H1 (cell line): ENCODE results near the gene TCFL5. TPM values are rescaled to one million over a fixed set of nuclear protein-coding genes. Genes with fewer than 3 reads are reported as not detected.

ENCODE experiments used
- CTCF ChIA-PET: fragments of 300-600 bp; sonication (Branson Sonifier 250); formaldehyde crosslinking; loops from one replicate; lab custom pipeline; 2021; ENCODE audit not compliant: partially characterized antibody; lab: Charles Lee
- POLR2A ChIA-PET: fragments of 300-600 bp; sonication (Branson Sonifier 250); formaldehyde crosslinking; loops from one replicate; lab custom pipeline; 2021; ENCODE audit warnings: inconsistent platforms; ENCODE audit not compliant: partially characterized antibody; lab: Charles Lee
- DNase-seq, 2 experiments: peaks; one replicate each; pipeline versions ENCODE4 v3.0.0 to v3.0.0-alpha.2; 2010 to 2022; ENCODE audit warnings: low spot score in 2 of 2, low read depth in 1 of 2, mixed read lengths in 1 of 2
- FAIRE-seq: peaks from 2 replicates; lab custom pipeline; 2011; peaks lifted over from hg19 to GRCh38; lab: Jason Lieb, UNC
- H2AFZ ChIP-seq: 2 replicates; pipeline ENCODE4 v1.8.1; 2012; ENCODE audit warnings: low read length, inconsistent platforms
- H2AK5ac ChIP-seq: 2 replicates; pipeline ENCODE4 v1.6.1; 2013; ENCODE audit warnings: low read depth, low read length
- H2BK120ac ChIP-seq: replicated peaks from 2 replicates; pipeline ENCODE3; 2013; ENCODE audit warnings: low read depth, low read length, inconsistent platforms
- H2BK12ac ChIP-seq: 2 replicates; pipeline ENCODE4 v1.6.1; 2013; ENCODE audit warnings: low read depth, low read length
- H2BK15ac ChIP-seq: 2 replicates; pipeline ENCODE4 v1.6.1; 2013; ENCODE audit warnings: low read length
- H2BK20ac ChIP-seq: 2 replicates; pipeline ENCODE4 v1.6.1; 2013; ENCODE audit warnings: low read length
- H2BK5ac ChIP-seq: 2 replicates; pipeline ENCODE4 v1.6.1; 2013; ENCODE audit warnings: low read depth, low read length
- H3K14ac ChIP-seq: 2 replicates; pipeline ENCODE4 v1.6.1; 2013; ENCODE audit warnings: inconsistent platforms; ENCODE audit not compliant: insufficient read length
- H3K18ac ChIP-seq: 2 replicates; pipeline ENCODE4 v1.6.1; 2013; ENCODE audit warnings: low read length; ENCODE audit errors: extremely low read depth
- H3K23ac ChIP-seq: 2 replicates; pipeline ENCODE4 v1.6.1; 2013; ENCODE audit warnings: inconsistent platforms; ENCODE audit not compliant: insufficient read length
- H3K23me2 ChIP-seq: 2 replicates; pipeline ENCODE4 v1.6.1; 2013; ENCODE audit warnings: low read depth, low read length
- H3K27ac ChIP-seq: 2 replicates; pipeline ENCODE4 v1.6.1; 2011; ENCODE audit warnings: low read depth, low read length, inconsistent platforms
- H3K27me3 ChIP-seq, 4 experiments: replicated peaks in 1 of 4; 1 replicate in 1 of 4; 2 replicates in 3 of 4; pipeline versions ENCODE4 v1.6.1 to v1.8.1; 2011 to 2013; ENCODE audit warnings: low read length in 3 of 4, mild to moderate bottlenecking in 3 of 4, inconsistent platforms in 2 of 4, mixed read lengths in 2 of 4, moderate library complexity in 1 of 4; ENCODE audit not compliant: control insufficient read depth in 3 of 4, insufficient read depth in 3 of 4; ENCODE audit errors: extremely low read depth in 1 of 4
- H3K36me3 ChIP-seq, 4 experiments: 2 replicates each; pipeline versions ENCODE4 v1.6.1 to v1.8.1; 2011 to 2013; ENCODE audit warnings: mild to moderate bottlenecking in 4 of 4, low read length in 3 of 4, moderate library complexity in 2 of 4, control low read depth in 1 of 4, inconsistent platforms in 1 of 4; ENCODE audit not compliant: insufficient read depth in 4 of 4, control insufficient read depth in 2 of 4
- H3K4ac ChIP-seq: replicated peaks from 2 replicates; pipeline ENCODE3; 2013; ENCODE audit warnings: low read length, low read depth, mixed read lengths, inconsistent platforms; ENCODE audit not compliant: insufficient read length
- H3K4me1 ChIP-seq, 4 experiments: replicated peaks in 1 of 4; 1 replicate in 1 of 4; 2 replicates in 3 of 4; pipeline versions ENCODE4 v1.6.1 to v1.8.1; 2011 to 2013; ENCODE audit warnings: low read length in 3 of 4, inconsistent platforms in 2 of 4, mixed read lengths in 1 of 4; ENCODE audit not compliant: insufficient read depth in 4 of 4, control insufficient read depth in 3 of 4
- H3K4me2 ChIP-seq, 2 experiments: 2 replicates each; pipeline versions ENCODE4 v1.6.1 to v1.8.1; 2011 to 2013; ENCODE audit warnings: low read depth in 2 of 2, low read length in 2 of 2, control low read depth in 1 of 2, inconsistent platforms in 1 of 2, mild to moderate bottlenecking in 1 of 2; ENCODE audit not compliant: insufficient read depth in 1 of 2
- H3K4me3 ChIP-seq, 4 experiments: fragments of 200-600, 300-600 bp in 1 of 4; sonication (generic), shearing (Covaris generic), sonication (Bioruptor Twin) in 1 of 4; 2 replicates each; pipeline versions ENCODE4 v1.5.1 to v1.8.1; 2011 to 2016; ENCODE audit warnings: low read length in 4 of 4, low read depth in 3 of 4, control low read depth in 2 of 4, inconsistent platforms in 2 of 4, mild to moderate bottlenecking in 2 of 4, mixed read lengths in 1 of 4, moderate library complexity in 1 of 4; ENCODE audit not compliant: insufficient read depth in 2 of 4; ENCODE audit errors: extremely low read depth in 1 of 4
- H3K56ac ChIP-seq: replicated peaks from 2 replicates; pipeline ENCODE3; 2013; ENCODE audit warnings: low read depth, mild to moderate bottlenecking, mixed read lengths, low read length, inconsistent platforms; ENCODE audit not compliant: insufficient read length
- H3K79me1 ChIP-seq: 2 replicates; pipeline ENCODE4 v1.6.1; 2013; ENCODE audit warnings: low read depth, low read length, control low read depth
- H3K79me2 ChIP-seq, 2 experiments: 2 replicates each; pipeline versions ENCODE4 v1.6.1 to v1.8.1; 2012 to 2013; ENCODE audit warnings: low read length in 2 of 2, mild to moderate bottlenecking in 2 of 2, inconsistent platforms in 1 of 2; ENCODE audit not compliant: insufficient read depth in 2 of 2, control insufficient read depth in 1 of 2
- H3K9ac ChIP-seq, 4 experiments: replicated peaks in 1 of 4; 1 replicate in 1 of 4; 2 replicates in 3 of 4; pipeline versions ENCODE4 v1.6.1 to v1.8.1; 2011 to 2013; ENCODE audit warnings: low read depth in 3 of 4, low read length in 3 of 4, control low read depth in 2 of 4, mild to moderate bottlenecking in 2 of 4, moderate library complexity in 2 of 4, inconsistent platforms in 1 of 4; ENCODE audit errors: extremely low read depth in 1 of 4
- H3K9me3 ChIP-seq, 2 experiments: 2 replicates each; pipeline versions ENCODE4 v1.6.1 to v1.8.1; 2012 to 2013; ENCODE audit warnings: mild to moderate bottlenecking in 2 of 2, moderate library complexity in 2 of 2, control low read depth in 1 of 2, inconsistent platforms in 1 of 2, low read depth in 1 of 2, low read length in 1 of 2, mixed read lengths in 1 of 2; ENCODE audit not compliant: insufficient read depth in 2 of 2
- H4K20me1 ChIP-seq, 2 experiments: replicated peaks in 1 of 2; 2 replicates each; pipeline versions ENCODE3 to v1.8.1; 2011 to 2013; ENCODE audit warnings: inconsistent platforms in 2 of 2, low read length in 2 of 2, mild to moderate bottlenecking in 1 of 2; ENCODE audit not compliant: insufficient read depth in 2 of 2, control insufficient read depth in 1 of 2
- H4K5ac ChIP-seq: 2 replicates; pipeline ENCODE4 v1.6.1; 2013; ENCODE audit warnings: low read length, low read depth, mixed read lengths, inconsistent platforms; ENCODE audit not compliant: insufficient read length
- H4K8ac ChIP-seq: 2 replicates; pipeline ENCODE4 v1.8.0; 2013; ENCODE audit warnings: mild to moderate bottlenecking, moderate library complexity, low read length, inconsistent platforms; ENCODE audit not compliant: insufficient read depth; ENCODE audit errors: extremely low read depth
- H4K91ac ChIP-seq: replicated peaks from 2 replicates; pipeline ENCODE3; 2013; ENCODE audit warnings: low read length, mixed read lengths, inconsistent platforms; ENCODE audit not compliant: insufficient read length
- CTCF ChIP-seq, 3 experiments: IDR thresholded peaks; 1 replicate in 2 of 3; 2 replicates in 1 of 3; pipeline versions ENCODE4 v1.5.1 to v1.6.1; 2011; ENCODE audit warnings: low read length in 3 of 3, mild to moderate bottlenecking in 3 of 3, inconsistent platforms in 2 of 3, low read depth in 1 of 3, moderate library complexity in 1 of 3; ENCODE audit not compliant: insufficient read depth in 1 of 3; ENCODE audit errors: control extremely low read depth in 1 of 3
- GABPA ChIP-seq: IDR thresholded peaks from 2 replicates; pipeline ENCODE4 v1.6.1; 2011; ENCODE audit warnings: mild to moderate bottlenecking, low read length, moderate library complexity, borderline replicate concordance; ENCODE audit not compliant: insufficient read depth
- MAFK ChIP-seq: IDR thresholded peaks from 2 replicates; pipeline ENCODE4 v1.6.1; 2012; ENCODE audit warnings: low read depth, mild to moderate bottlenecking, improper control_type of control experiment, low read length
- MAX ChIP-seq: IDR thresholded peaks from 2 replicates; pipeline ENCODE4 v1.6.1; 2012; ENCODE audit warnings: inconsistent platforms
- NRF1 ChIP-seq: IDR thresholded peaks from 2 replicates; pipeline ENCODE4 v1.6.1; 2011; ENCODE audit warnings: mild to moderate bottlenecking, low read depth, low read length, improper control_type of control experiment
- POLR2AphosphoS5 ChIP-seq: IDR thresholded peaks from 2 replicates; pipeline ENCODE4 v1.6.1; 2011; ENCODE audit warnings: low read depth, low read length
- WGBS, 2 experiments: shearing (Covaris generic) in 1 of 2; methylation state at CpG; one replicate each; pipeline versions ENCODE4 v1.1.6 to v1.1.7; 2013 to 2015; ENCODE audit warnings: low lambda C conversion rate in 2 of 2, mixed read lengths in 2 of 2, inconsistent platforms in 1 of 2, low coverage in 1 of 2, missing lambda C conversion rate in 1 of 2; ENCODE audit not compliant: insufficient replicate concordance in 2 of 2, insufficient coverage in 1 of 2, insufficient read length in 1 of 2; ENCODE audit errors: extremely low coverage in 1 of 2, missing lambda C conversion rate in 1 of 2; 5-methylcytosine and 5-hydroxymethylcytosine counted together
- polyA plus RNA-seq, 7 experiments: library from polyadenylated mRNA; depleted of rRNA in 3 of 7; stranded (reverse) in 5 of 7; unstranded in 2 of 7; fragments of >200 nt in 5 of 7; fragments of 200-250 nt in 2 of 7; gene quantifications; 1 replicate in 5 of 7; 2 replicates in 1 of 7; 4 replicates in 1 of 7; pipeline versions ENCODE4 v1.2.1 to v1.2.3, GENCODE V29; 2011 to 2013; ENCODE audit warnings: missing spikeins in 2 of 7, mixed read lengths in 2 of 7
- total RNA-seq: library from RNA; stranded (reverse); fragmentation: NEBNext Ultra II Directional; extraction: Animal tissue kit (Norgen Biotek cat#: 25700); gene quantifications from 2 replicates; pipeline ENCODE4 v1.2.1, GENCODE V29; 2021

The TCFL5 gene
- total and polyA plus RNA-seq, 2 of the 8 experiments (the other 6 are each of a cell fraction or from before 2014, with no cell fraction given), result 6.2 to 15.0 TPM

GRCh38 chr20:62906209-62906608 is 44.6 kb upstream of the TCFL5 start:
- H3K9me3 ChIP-seq, result no peaks in the 10 kb centered on the region
- WGBS, 2 experiments, result 90% methylated on average over 16 of the region's 16 CpGs; no CpG with 5 or more reads in 1 of the 2 experiments
- H3K4me1 ChIP-seq, result no peaks in the 10 kb centered on the region; a peak in 2 of 7 replicates
- H2BK20ac ChIP-seq, result no peak overlapping the region
- H3K36me3 ChIP-seq, result peaks cover 53 to 89% (median 78%) of the 10 kb centered on the region in 4 experiments
- no peak overlapping the region for H3K4me3 ChIP-seq
- H4K91ac ChIP-seq, result no peak overlapping the region
- no peaks in the 10 kb centered on the region for H3K23me2 ChIP-seq
- H3K4me2 ChIP-seq, result no peak overlapping the region
- H2BK12ac ChIP-seq, result no peak overlapping the region
- H2AK5ac ChIP-seq, result no peak overlapping the region
- H2BK15ac ChIP-seq, result no peak overlapping the region
- no peak overlapping the region for H3K27ac ChIP-seq
- H3K79me2 ChIP-seq, result peaks cover 0 to 37% of the 10 kb centered on the region in 2 experiments
- peaks cover 24% of the 10 kb centered on the region for H3K79me1 ChIP-seq
- H3K18ac ChIP-seq, result no peak overlapping the region
- ChIA-PET CTCF (interaction anchor here (0.9 to 3.0 kb wide), 5 partner anchors 8 to 64 kb away, joined by 3 to 16 read pairs (median 10); no protein-coding TSS in a partner anchor), POLR2A (interaction anchor here (1.9 to 13.6 kb wide), 2 partner anchors 12 to 19 kb away, joined by 14 to 156 read pairs; partner anchors contain the start of gene DIDO1)
- no peak overlapping the region for H3K14ac ChIP-seq
- H3K56ac ChIP-seq, result no peak overlapping the region
- H2BK5ac ChIP-seq, result no peak overlapping the region
- no peak overlapping the region for H4K8ac ChIP-seq
- TF ChIP-seq MAX (no peak), NRF1 (no peak), POLR2AphosphoS5 (no peak), MAFK (no peak), CTCF (IDR thresholded peaks at IDR 0.05; ENCODE audit: control extremely low read depth in 1 of 3, insufficient read depth in 1 of 3, low read depth in 1 of 3, low read length in 3 of 3) (no peak), GABPA (no peak)
- H3K9ac ChIP-seq, result no peak overlapping the region
- no peak overlapping the region for H2BK120ac ChIP-seq
- no peak overlapping the region for H2AFZ ChIP-seq
- FAIRE-seq, result no peak
- no peak overlapping the region for H3K23ac ChIP-seq
- no peak overlapping the region for H4K5ac ChIP-seq
- H4K20me1 ChIP-seq, result peaks cover 18 to 42% of the 10 kb centered on the region in 2 experiments
- DNase-seq, result no peak
- H3K27me3 ChIP-seq, result no peaks in the 10 kb centered on the region
- no peak overlapping the region for H3K4ac ChIP-seq
